Upper lobe of right lung (tissue), 1 donor: ENCODE measurements around the gene PCDHGA1. TPM values are rescaled to one million over a fixed set of nuclear protein-coding genes. Genes with fewer than 3 reads are reported as not detected.
A peak's percentile ranks its signal among the peaks of the same experiment; 100 is the strongest.
"Not testable (repeated sequence)": the region's sequence is repeated elsewhere in the genome, so short reads cannot be mapped to it uniquely, and the experiment has no call there.

Experiments used
- ATAC-seq: fragments of 200-7000 bp; cut with Tn5 transposase; one replicate; pipeline ENCODE4 v1.9.1; 2020; ENCODE audit warnings: mild to moderate bottlenecking, moderate library complexity
- DNase-seq: peaks from one replicate; pipeline ENCODE4 v3.0.0-alpha.2; 2020
- H3K27ac ChIP-seq: fragments of 200-600 bp; one replicate; pipeline ENCODE4 v1.8.0; 2022
- H3K27me3 ChIP-seq: fragments of 200-600 bp; one replicate; pipeline ENCODE4 v1.8.0; 2022; ENCODE audit warnings: mild to moderate bottlenecking
- H3K36me3 ChIP-seq: fragments of 200-600 bp; one replicate; pipeline ENCODE4 v1.8.0; 2022
- H3K4me1 ChIP-seq: fragments of 200-600 bp; one replicate; pipeline ENCODE4 v1.8.0; 2022
- H3K4me3 ChIP-seq: fragments of 200-600 bp; one replicate; pipeline ENCODE4 v1.8.0; 2022; ENCODE audit warnings: mild to moderate bottlenecking
- H3K9me3 ChIP-seq: fragments of 200-600 bp; one replicate; pipeline ENCODE4 v1.8.0; 2022
- intact Hi-C: fragments of 100-400 bp; cut with DNase I; formaldehyde crosslinking; loops from one replicate; pipeline ENCODE4 v1.11.0; 2022
- long read RNA-seq: library from polyadenylated mRNA; unstranded; transcript quantifications from one replicate; pipeline ENCODE4 v2.0.0, GENCODE V29; 2021
- total RNA-seq: library from RNA; stranded (reverse); fragmentation: NEBNext Ultra II Directional; extraction: Animal tissue kit (Norgen Biotek cat#: 25700); gene quantifications from one replicate; pipeline ENCODE4 v1.2.1, GENCODE V29; 2021
- TF ChIP-seq, protein P1 (sequence below): fragments of 200-600 bp; IDR thresholded peaks from one replicate; pipeline ENCODE4 v1.8.0; 2022; ENCODE audit warnings: antibody characterized with exemption
- donor health status: DM: no; HTN: yes; CAD: no; lungs with severe emphysema.

The PCDHGA1 gene
- total RNA-seq = 0.46 TPM
- long read RNA-seq = 0 reads

DNA sequence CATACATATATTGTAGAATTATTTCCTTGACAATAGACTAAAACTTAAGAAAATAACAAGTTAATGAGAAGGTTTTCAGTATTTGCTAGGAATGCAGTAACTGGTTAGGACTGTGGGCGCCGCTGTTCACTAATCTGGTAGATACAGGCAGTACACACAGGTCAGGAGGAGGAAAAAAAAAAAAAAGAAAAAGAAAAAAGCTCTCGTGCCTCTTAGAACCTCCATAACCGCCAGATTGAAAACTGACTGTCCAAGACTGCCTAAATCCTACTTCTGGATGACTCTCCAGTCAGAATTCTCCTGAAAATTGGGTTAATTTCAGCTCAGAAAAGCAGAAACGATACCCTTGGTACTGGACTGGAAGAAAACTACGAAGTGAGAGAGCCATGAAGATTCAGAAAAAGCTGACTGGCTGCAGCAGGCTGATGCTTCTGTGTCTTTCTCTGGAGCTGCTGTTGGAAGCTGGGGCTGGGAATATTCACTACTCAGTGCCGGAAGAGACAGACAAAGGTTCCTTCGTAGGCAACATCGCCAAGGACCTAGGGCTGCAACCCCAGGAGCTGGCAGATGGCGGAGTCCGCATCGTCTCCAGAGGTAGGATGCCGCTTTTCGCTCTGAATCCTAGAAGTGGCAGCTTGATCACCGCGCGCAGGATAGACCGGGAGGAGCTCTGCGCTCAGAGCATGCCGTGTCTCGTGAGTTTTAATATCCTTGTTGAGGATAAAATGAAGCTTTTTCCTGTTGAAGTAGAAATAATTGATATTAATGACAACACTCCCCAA lies at the start of gene PCDHGA1:
TSS of gene PCDHGA1 (plus strand) at position 216 of the 782 bp plus-strand sequence.
- Histone ChIP-seq H3K36me3 (no peaks in the 10 kb centered on the region), H3K27ac (no peak within 1 kb of the TSS), H3K27me3 (peaks cover 16% of the 10 kb centered on the region), H3K4me3 (no peak within 1 kb of the TSS), H3K4me1 (no peaks in the 10 kb centered on the region), H3K9me3 (no peaks in the 10 kb centered on the region)
- no peak for DNase-seq
- intact Hi-C loops = no loop called here
- peak; percentile 31 for ATAC-seq
- TF ChIP-seq, protein P1, sequence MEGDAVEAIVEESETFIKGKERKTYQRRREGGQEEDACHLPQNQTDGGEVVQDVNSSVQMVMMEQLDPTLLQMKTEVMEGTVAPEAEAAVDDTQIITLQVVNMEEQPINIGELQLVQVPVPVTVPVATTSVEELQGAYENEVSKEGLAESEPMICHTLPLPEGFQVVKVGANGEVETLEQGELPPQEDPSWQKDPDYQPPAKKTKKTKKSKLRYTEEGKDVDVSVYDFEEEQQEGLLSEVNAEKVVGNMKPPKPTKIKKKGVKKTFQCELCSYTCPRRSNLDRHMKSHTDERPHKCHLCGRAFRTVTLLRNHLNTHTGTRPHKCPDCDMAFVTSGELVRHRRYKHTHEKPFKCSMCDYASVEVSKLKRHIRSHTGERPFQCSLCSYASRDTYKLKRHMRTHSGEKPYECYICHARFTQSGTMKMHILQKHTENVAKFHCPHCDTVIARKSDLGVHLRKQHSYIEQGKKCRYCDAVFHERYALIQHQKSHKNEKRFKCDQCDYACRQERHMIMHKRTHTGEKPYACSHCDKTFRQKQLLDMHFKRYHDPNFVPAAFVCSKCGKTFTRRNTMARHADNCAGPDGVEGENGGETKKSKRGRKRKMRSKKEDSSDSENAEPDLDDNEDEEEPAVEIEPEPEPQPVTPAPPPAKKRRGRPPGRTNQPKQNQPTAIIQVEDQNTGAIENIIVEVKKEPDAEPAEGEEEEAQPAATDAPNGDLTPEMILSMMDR = peak; percentile 21

GRCh38 chr5:141298376-141298775 lies 31.9 kb upstream of the PCDHGA1 start:
- no peak for DNase-seq
- no peaks in the 10 kb centered on the region for H3K36me3 ChIP-seq
- ATAC-seq = no peak
- intact Hi-C loops = no loop called here
- TF ChIP-seq, protein P1 = no peak
- H3K4me3 ChIP-seq = no peak overlapping the region
- no peak overlapping the region for H3K27ac ChIP-seq
- no peaks in the 10 kb centered on the region for H3K4me1 ChIP-seq
- peaks cover 68% of the 10 kb centered on the region for H3K9me3 ChIP-seq
- no peaks in the 10 kb centered on the region for H3K27me3 ChIP-seq

- DNase-seq (no peak), ATAC-seq (no peak)
- H3K27ac ChIP-seq = no peak within 1 kb of the TSS
- no peak within 1 kb of the TSS for H3K4me3 ChIP-seq
- peaks cover 61% of the 10 kb centered on the region for H3K9me3 ChIP-seq
- TF ChIP-seq, protein P1 = no peak
- intact Hi-C loops = no loop called here
- no peaks in the 10 kb centered on the region for H3K4me1 ChIP-seq
- no peaks in the 10 kb centered on the region for H3K36me3 ChIP-seq
- no peaks in the 10 kb centered on the region for H3K27me3 ChIP-seq
These were observed 26.6 kb upstream of the PCDHGA1 start, which contains the start of gene SLC25A2 for GRCh38 chr5:141303756-141304155. Gene SLC25A2 (minus strand): TSS chr5:141304049. CDS start chr5:141303865, 184 bp downstream.

DNA sequence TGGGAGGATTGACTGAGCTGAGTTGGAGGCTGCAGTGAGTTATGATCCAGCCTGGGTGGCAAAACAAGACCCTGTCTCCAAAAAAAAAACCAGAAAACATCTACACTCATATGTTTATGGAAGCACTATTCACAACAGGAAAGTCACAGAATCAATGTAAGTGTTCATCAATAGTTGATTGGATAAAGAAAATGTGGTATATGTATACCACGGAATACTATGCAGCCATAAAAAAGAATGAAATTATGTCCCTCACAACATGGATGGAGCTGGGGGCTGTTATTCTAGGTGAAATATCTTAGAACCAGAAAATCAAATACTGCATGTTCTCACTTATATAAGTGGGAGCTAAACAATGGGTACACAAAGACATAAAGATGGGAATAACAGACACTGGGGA lies 23.7 kb upstream of the PCDHGA1 start:
- no peaks in the 10 kb centered on the region for H3K27me3 ChIP-seq
- H3K4me3 ChIP-seq = no peak overlapping the region
- intact Hi-C loops = no loop called here
- no peaks in the 10 kb centered on the region for H3K36me3 ChIP-seq
- peaks cover 43% of the 10 kb centered on the region for H3K9me3 ChIP-seq
- H3K27ac ChIP-seq = no peak overlapping the region
- H3K4me1 ChIP-seq = no peaks in the 10 kb centered on the region
- TF ChIP-seq, protein P1 = no peak
- ATAC-seq (no peak), DNase-seq (no peak)

- intact Hi-C loops = no loop called here
- peaks cover 81% of the 10 kb centered on the region for H3K9me3 ChIP-seq
- TF ChIP-seq, protein P1 = no peak
- no peaks in the 10 kb centered on the region for H3K4me1 ChIP-seq
- H3K27ac ChIP-seq = no peak overlapping the region
- DNase-seq (no peak), ATAC-seq (no peak)
- no peaks in the 10 kb centered on the region for H3K36me3 ChIP-seq
- H3K4me3 ChIP-seq = no peak overlapping the region
- no peaks in the 10 kb centered on the region for H3K27me3 ChIP-seq
These were observed 16.6 kb upstream of the PCDHGA1 start for GRCh38 chr5:141313711-141314110.

DNA sequence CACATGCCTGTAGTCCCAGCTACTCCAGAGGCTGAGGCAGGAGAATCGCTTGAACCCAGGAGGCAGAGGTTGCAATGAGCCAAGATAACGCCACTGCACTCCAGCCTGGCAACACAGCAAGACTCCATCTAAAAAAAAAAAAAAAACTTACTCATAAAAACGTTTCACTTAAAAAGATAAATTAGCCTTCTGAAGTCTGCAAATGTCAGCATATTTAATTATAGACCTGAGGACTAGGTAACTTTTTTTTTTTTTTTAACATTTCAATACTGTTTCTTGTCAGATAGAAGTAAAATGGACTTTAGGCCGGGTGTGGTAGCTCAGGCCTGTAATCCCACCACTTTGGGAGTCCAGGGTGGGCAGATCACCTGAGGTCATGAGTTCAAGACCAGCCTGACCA lies 13.4 kb upstream of the PCDHGA1 start:
- H3K36me3 ChIP-seq, H3K27me3 ChIP-seq, H3K27ac ChIP-seq, intact Hi-C loops, ATAC-seq, DNase-seq, H3K4me1 ChIP-seq, H3K4me3 ChIP-seq: not testable (repeated sequence)
- H3K9me3 ChIP-seq = peaks cover 83% of the 10 kb centered on the region
